KMS-11 (cell line): ENCODE results near the gene CDK11B.
"Not testable (repeated sequence)": the region's sequence is repeated elsewhere in the genome, so short reads cannot be mapped to it uniquely, and the experiment has no call there.

ENCODE experiments used
- H2AFZ ChIP-seq: fragments of 200-600 bp; sonication (generic); 2 replicates; pipeline ENCODE4 v1.6.1; 2016; ENCODE audit warnings: antibody characterized with exemption, mixed run types, low read depth
- H3K27ac ChIP-seq: fragments of 200-600 bp; sonication (generic); 2 replicates; pipeline ENCODE4 v1.6.1; 2016; ENCODE audit warnings: mild to moderate bottlenecking, mixed run types
- H3K27me3 ChIP-seq: fragments of 200-600 bp; sonication (generic); 2 replicates; pipeline ENCODE4 v1.6.1; 2017; ENCODE audit warnings: mild to moderate bottlenecking, low read depth, mixed run types, moderate library complexity; ENCODE audit not compliant: insufficient read depth
- H3K36me3 ChIP-seq: fragments of 200-600 bp; sonication (generic); 2 replicates; pipeline ENCODE4 v1.6.1; 2017; ENCODE audit warnings: mild to moderate bottlenecking, mixed run types; ENCODE audit not compliant: insufficient read depth
- H3K4me1 ChIP-seq: fragments of 200-600 bp; sonication (generic); 2 replicates; pipeline ENCODE4 v1.6.1; 2016; ENCODE audit warnings: mild to moderate bottlenecking, low read depth, mixed run types; ENCODE audit not compliant: poor library complexity, severe bottlenecking
- H3K4me2 ChIP-seq: fragments of 200-600 bp; sonication (generic); 2 replicates; pipeline ENCODE4 v1.7.0; 2016; ENCODE audit warnings: mild to moderate bottlenecking, mixed run types
- H3K4me3 ChIP-seq: fragments of 200-600 bp; sonication (generic); IDR thresholded peaks from 2 replicates; pipeline ENCODE4 v1.6.1; 2017; ENCODE audit warnings: low read depth, low read length, mixed read lengths; ENCODE audit not compliant: insufficient read depth
- H3K79me2 ChIP-seq: fragments of 200-600 bp; sonication (generic); 2 replicates; pipeline ENCODE4 v1.6.1; 2016; ENCODE audit warnings: low read depth, mixed run types; ENCODE audit not compliant: insufficient read depth
- H3K9ac ChIP-seq: fragments of 200-600 bp; sonication (generic); 2 replicates; pipeline ENCODE4 v1.6.1; 2016; ENCODE audit warnings: mild to moderate bottlenecking, mixed run types
- H4K20me1 ChIP-seq: fragments of 200-600 bp; sonication (generic); 2 replicates; pipeline ENCODE4 v1.6.1; 2016; ENCODE audit warnings: mild to moderate bottlenecking, mixed run types; ENCODE audit not compliant: insufficient read depth

CDK11B gene

GRCh38 chr1:1700067-1700466 lies 41.3 kb upstream of the CDK11B start:
- H3K9ac ChIP-seq, H3K4me3 ChIP-seq, H3K4me2 ChIP-seq, H3K27me3 ChIP-seq, H3K36me3 ChIP-seq, H3K79me2 ChIP-seq, H2AFZ ChIP-seq, H3K4me1 ChIP-seq, H3K27ac ChIP-seq, H4K20me1 ChIP-seq: not testable (repeated sequence)

GRCh38 chr1:1699061-1699460 lies 40.3 kb upstream of the CDK11B start:
- not testable (repeated sequence) for H2AFZ ChIP-seq

DNA sequence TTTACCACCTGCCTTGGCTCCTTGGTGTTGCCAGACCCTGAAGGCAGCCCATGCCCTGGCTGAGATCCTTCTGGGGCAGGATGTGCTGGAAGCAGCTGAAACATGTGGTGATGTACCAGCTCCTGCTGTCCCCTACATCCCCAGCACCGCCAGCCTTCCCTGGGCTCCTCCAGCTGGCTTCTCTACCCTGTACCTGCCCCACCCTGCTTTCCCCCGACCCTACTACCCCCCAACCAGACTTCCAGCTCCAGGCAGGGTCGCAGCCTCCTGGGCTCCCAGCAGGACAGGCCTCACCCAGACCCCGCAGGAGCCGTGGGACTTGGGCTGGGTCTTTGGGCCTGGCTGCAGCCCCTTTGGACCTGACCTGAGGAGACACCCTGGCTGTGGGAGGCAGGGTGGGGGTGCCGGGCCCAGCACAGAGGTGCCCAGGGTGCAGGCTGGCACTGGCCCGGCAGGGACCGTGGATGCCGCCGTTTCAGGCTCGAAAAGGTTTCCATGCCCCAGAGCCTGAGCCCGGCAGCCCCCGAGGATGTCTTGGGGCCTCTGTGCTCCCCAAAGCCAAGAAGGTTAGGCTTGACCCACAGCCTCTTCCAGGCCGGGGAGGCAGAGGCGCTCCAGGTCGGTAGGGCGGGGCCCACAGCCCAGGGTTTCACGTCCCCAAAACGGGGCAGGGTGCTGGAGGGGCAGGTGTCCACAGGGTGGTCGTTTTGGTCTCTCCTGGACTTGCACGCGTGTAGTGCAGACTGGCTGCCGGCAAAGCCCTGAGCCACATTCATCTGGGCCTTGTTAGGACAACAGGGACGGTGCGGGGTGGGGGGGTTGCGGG lies 38.8 kb upstream of the CDK11B start:
- not testable (repeated sequence) for H3K79me2 ChIP-seq, H3K4me2 ChIP-seq, H4K20me1 ChIP-seq, H2AFZ ChIP-seq, H3K4me1 ChIP-seq, H3K36me3 ChIP-seq, H3K4me3 ChIP-seq, H3K27ac ChIP-seq, H3K9ac ChIP-seq, H3K27me3 ChIP-seq

More at GRCh38 chr1:1699061-1699460, 40.3 kb upstream of the CDK11B start:
- H3K36me3 ChIP-seq, H3K4me2 ChIP-seq, H3K4me1 ChIP-seq, H3K9ac ChIP-seq, H3K27ac ChIP-seq, H3K4me3 ChIP-seq, H3K27me3 ChIP-seq, H3K79me2 ChIP-seq, H4K20me1 ChIP-seq: not testable (repeated sequence)

DNA sequence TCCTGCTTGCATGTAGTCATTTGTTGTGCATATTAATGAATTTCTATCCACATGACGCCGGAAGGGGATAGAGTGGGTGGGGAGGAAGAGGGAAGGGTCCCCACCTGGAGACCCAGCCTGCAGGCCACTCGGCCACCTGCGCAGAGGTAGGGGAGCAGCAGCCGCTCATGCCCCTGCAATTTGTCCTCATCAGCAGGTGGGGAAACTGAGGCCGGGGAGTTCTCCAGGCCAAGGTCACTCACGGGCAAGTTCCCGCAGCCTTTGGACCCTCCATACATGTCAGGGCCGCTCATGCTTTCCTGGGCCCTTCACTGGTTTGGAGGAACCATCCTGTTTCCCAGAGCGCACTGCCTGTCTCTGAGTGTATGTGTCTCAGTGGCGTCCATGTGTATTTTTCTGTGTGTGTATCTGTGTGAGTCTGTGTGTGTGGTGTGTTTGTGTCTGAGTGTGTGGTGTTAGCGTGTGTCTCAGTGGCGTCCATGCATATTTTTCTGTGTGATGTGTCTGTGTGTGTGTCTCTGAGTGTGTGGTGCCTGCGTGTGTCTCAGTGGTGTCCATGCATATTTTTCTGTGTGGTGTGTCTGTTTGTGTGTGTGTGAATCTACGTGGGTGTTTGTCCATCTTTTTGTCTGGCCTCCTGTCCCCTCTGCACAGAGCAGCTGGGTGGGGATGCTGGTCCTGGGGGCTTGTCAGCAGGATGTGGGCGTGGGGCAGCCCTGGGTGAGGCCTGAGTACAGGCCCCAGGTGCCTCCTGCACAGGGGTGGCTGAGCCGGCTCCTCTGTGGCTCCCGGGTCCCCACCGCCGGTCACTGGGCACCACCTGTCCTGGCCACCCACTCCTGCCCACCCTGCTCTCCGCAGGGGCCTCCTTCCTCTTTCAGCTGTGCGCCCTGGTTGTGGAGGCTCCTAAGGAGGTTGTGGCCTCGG lies 37.9 kb upstream of the CDK11B start:
- not testable (repeated sequence) for H3K4me1 ChIP-seq, H3K79me2 ChIP-seq, H4K20me1 ChIP-seq, H3K9ac ChIP-seq, H3K27ac ChIP-seq, H3K36me3 ChIP-seq, H3K4me3 ChIP-seq, H2AFZ ChIP-seq, H3K27me3 ChIP-seq, H3K4me2 ChIP-seq

- H3K4me2 ChIP-seq, H3K27me3 ChIP-seq: not testable (repeated sequence)
- peak within 1 kb of the TSS; percentile 92 for H3K27ac ChIP-seq
Observed at GRCh38 chr1:1692714-1693647, 34.2 kb upstream of the CDK11B start, which contains the start of gene SLC35E2B. SLC35E2B (minus strand) TSS chr1:1692795; CDS start chr1:1676699, 16,096 bp downstream.

GRCh38 chr1:1692324-1692713 lies 33.5 kb upstream of the CDK11B start:
- H2AFZ ChIP-seq, H3K36me3 ChIP-seq, H3K79me2 ChIP-seq, H3K4me2 ChIP-seq, H3K4me1 ChIP-seq, H3K4me3 ChIP-seq, H3K27me3 ChIP-seq, H4K20me1 ChIP-seq: not testable (repeated sequence)
- peak overlapping the region; percentile 92 for H3K27ac ChIP-seq
- H3K9ac ChIP-seq = peak overlapping the region; percentile 79

More at GRCh38 chr1:1692714-1693647, 34.2 kb upstream of the CDK11B start, which contains the start of gene SLC35E2B:
- H3K79me2 ChIP-seq, H3K4me1 ChIP-seq, H4K20me1 ChIP-seq, H3K4me3 ChIP-seq, H3K36me3 ChIP-seq, H2AFZ ChIP-seq: not testable (repeated sequence)
- H3K9ac ChIP-seq = peak within 1 kb of the TSS; percentile 79

DNA sequence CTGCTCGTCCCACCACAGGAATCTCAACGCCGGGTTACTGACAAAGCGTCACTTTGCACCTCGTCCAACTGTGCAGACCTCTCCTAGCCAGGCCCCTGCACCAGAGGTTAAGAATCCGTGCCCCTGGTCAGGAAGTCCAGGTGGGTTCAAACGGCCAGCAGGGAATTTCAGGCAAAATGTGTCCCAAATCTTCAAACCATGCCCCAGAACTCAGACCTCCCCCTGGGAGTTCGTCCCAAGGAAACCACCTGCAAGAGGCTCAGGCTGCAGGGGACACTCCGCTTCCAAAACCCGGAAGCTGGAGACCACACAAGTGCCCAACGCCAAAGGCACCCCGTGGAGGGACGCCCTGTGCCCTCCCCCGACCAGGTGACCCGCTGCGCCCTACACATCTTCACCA lies 32.6 kb upstream of the CDK11B start:
- H3K36me3 ChIP-seq, H3K9ac ChIP-seq, H3K79me2 ChIP-seq, H3K27ac ChIP-seq, H3K4me3 ChIP-seq, H4K20me1 ChIP-seq, H3K4me2 ChIP-seq, H3K4me1 ChIP-seq, H2AFZ ChIP-seq, H3K27me3 ChIP-seq: not testable (repeated sequence)

DNA sequence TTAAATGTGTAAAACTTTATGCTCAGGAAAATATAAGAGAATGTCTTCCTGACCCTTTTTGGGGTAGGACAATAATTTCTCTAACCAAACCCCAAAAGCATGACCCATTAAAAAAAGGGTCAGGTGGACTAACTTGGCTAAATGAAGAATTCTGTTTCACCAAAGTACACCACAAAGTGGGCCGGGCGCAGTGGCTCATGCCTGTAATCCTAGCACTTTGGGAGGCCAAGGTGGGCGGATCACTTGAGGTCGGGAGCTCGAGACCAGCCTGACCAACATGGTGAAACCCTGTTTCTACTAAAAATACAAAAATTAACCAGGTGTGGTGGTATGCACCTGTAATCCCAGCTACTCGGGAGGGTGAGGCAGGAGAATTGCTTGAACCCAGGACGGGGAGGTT lies 30.7 kb upstream of the CDK11B start:
- not testable (repeated sequence) for H4K20me1 ChIP-seq, H3K36me3 ChIP-seq, H3K27ac ChIP-seq, H3K27me3 ChIP-seq, H2AFZ ChIP-seq, H3K4me2 ChIP-seq, H3K9ac ChIP-seq, H3K4me3 ChIP-seq, H3K4me1 ChIP-seq
- H3K79me2 ChIP-seq = peaks cover 21% of the 10 kb centered on the region; the same call in 1 of the 2 replicates
